Measurements from ENCODE around the gene USP7.

The USP7 gene

DNA sequence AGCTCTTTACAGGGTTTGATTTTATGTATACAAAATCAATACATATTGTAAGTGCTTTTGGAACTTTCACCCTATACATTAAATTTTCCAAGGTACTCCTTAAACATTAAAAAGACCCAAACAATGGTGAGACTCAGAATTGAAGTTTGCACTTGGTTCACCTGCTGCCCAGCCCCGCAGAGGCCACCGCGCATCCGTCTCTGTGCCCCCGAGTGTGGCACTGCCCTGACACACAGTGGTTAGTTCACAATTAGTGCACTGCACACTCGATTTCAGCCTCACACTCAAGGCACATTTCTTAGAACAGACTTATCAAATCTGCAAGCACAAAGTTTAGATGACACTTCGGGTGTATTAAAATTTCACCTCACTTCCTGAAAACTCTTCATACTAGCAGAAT, 38.3 kb downstream of the USP7 start:
- TF ChIP-seq, protein P1, sequence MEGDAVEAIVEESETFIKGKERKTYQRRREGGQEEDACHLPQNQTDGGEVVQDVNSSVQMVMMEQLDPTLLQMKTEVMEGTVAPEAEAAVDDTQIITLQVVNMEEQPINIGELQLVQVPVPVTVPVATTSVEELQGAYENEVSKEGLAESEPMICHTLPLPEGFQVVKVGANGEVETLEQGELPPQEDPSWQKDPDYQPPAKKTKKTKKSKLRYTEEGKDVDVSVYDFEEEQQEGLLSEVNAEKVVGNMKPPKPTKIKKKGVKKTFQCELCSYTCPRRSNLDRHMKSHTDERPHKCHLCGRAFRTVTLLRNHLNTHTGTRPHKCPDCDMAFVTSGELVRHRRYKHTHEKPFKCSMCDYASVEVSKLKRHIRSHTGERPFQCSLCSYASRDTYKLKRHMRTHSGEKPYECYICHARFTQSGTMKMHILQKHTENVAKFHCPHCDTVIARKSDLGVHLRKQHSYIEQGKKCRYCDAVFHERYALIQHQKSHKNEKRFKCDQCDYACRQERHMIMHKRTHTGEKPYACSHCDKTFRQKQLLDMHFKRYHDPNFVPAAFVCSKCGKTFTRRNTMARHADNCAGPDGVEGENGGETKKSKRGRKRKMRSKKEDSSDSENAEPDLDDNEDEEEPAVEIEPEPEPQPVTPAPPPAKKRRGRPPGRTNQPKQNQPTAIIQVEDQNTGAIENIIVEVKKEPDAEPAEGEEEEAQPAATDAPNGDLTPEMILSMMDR (conservative IDR thresholded peaks at IDR 0.05; ENCODE audit: low read depth, low read length) = no peak
- Histone ChIP-seq H3K79me2 (ENCODE audit: insufficient read depth, low read depth) (peaks cover 96% of the 10 kb centered on the region), H3K36me3 (ENCODE audit: insufficient read depth) (peaks cover 34% of the 10 kb centered on the region), H2AFZ (ENCODE audit: low read depth) (no peak overlapping the region), H3K27ac (no peak overlapping the region), H4K20me1 (ENCODE audit: insufficient read depth) (peaks cover 66% of the 10 kb centered on the region), H3K4me3 (IDR thresholded peaks at IDR 0.05; ENCODE audit: insufficient read depth, low read depth, low read length) (no peak overlapping the region), H3K27me3 (ENCODE audit: insufficient read depth, low read depth) (no peaks in the 10 kb centered on the region), H3K4me2 (no peak overlapping the region), H3K4me1 (ENCODE audit: low read depth, poor library complexity, severe bottlenecking) (peaks cover 39% of the 10 kb centered on the region), H3K9ac (no peak overlapping the region)

DNA sequence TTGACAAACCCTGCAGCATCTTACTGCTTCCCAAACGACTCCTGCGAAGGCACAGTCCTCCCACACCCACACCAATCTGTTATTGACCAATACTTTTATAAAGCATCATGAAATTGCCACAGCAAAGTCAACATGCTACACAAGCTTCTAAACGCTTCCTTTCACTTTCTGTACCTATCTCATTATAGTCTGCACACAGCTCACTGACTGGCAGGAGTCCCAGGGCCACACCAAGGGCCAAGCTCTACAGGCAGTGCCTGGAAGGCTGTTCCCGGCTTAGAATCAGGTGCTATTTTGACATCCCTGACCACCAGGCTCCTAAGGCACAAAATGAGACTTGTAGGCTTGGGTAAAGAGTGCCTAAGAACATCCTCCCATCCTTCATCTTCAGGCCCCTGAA, 39.5 kb downstream of the USP7 start:
- Histone ChIP-seq H3K27ac (no peak overlapping the region), H2AFZ (ENCODE audit: low read depth) (no peak overlapping the region), H3K36me3 (ENCODE audit: insufficient read depth) (peaks cover 29% of the 10 kb centered on the region; the same call in 1 of the 2 replicates), H3K4me1 (ENCODE audit: low read depth, poor library complexity, severe bottlenecking) (peaks cover 47% of the 10 kb centered on the region), H3K4me3 (IDR thresholded peaks at IDR 0.05; ENCODE audit: insufficient read depth, low read depth, low read length) (no peak overlapping the region), H3K4me2 (no peak overlapping the region), H3K27me3 (ENCODE audit: insufficient read depth, low read depth) (no peaks in the 10 kb centered on the region), H4K20me1 (ENCODE audit: insufficient read depth) (peaks cover 53% of the 10 kb centered on the region), H3K9ac (no peak overlapping the region), H3K79me2 (ENCODE audit: insufficient read depth, low read depth) (peaks cover 96% of the 10 kb centered on the region)
- TF ChIP-seq, protein P1 (conservative IDR thresholded peaks at IDR 0.05; ENCODE audit: low read depth, low read length) = no peak

DNA sequence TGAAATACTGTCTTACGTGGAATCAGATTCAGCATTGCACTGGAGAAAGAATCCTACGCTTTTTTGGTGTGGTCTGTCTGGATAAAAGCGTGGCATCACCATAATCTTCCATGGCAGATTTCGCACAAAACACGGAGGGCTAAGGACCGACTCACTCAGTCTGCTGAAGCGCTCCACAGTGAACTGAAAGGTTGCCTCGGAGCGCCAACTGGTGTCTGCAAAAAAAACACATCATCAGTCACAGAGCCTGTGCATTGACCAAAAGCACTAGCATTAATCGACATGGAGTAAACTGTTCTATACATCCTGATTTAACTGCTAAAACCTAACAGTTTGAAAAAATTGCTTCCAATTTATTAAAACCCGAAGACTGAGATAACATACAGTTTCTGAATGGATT, 40.5 kb downstream of the USP7 start:
- H3K36me3 ChIP-seq (ENCODE audit: insufficient read depth) = peaks cover 21% of the 10 kb centered on the region; the same call in 1 of the 2 replicates
- H3K27me3 ChIP-seq (ENCODE audit: insufficient read depth, low read depth) = no peaks in the 10 kb centered on the region
- H3K4me3 ChIP-seq (IDR thresholded peaks at IDR 0.05; ENCODE audit: insufficient read depth, low read depth, low read length) = no peak overlapping the region
- peaks cover 47% of the 10 kb centered on the region for H3K4me1 ChIP-seq (ENCODE audit: low read depth, poor library complexity, severe bottlenecking)
- H4K20me1 ChIP-seq (ENCODE audit: insufficient read depth) = peaks cover 43% of the 10 kb centered on the region
- H3K4me2 ChIP-seq = no peak overlapping the region
- no peak overlapping the region for H2AFZ ChIP-seq (ENCODE audit: low read depth)
- H3K79me2 ChIP-seq (ENCODE audit: insufficient read depth, low read depth) = peaks cover 91% of the 10 kb centered on the region
- TF ChIP-seq, protein P1 (conservative IDR thresholded peaks at IDR 0.05; ENCODE audit: low read depth, low read length) = no peak
- H3K27ac ChIP-seq = no peak overlapping the region
- H3K9ac ChIP-seq = no peak overlapping the region

DNA sequence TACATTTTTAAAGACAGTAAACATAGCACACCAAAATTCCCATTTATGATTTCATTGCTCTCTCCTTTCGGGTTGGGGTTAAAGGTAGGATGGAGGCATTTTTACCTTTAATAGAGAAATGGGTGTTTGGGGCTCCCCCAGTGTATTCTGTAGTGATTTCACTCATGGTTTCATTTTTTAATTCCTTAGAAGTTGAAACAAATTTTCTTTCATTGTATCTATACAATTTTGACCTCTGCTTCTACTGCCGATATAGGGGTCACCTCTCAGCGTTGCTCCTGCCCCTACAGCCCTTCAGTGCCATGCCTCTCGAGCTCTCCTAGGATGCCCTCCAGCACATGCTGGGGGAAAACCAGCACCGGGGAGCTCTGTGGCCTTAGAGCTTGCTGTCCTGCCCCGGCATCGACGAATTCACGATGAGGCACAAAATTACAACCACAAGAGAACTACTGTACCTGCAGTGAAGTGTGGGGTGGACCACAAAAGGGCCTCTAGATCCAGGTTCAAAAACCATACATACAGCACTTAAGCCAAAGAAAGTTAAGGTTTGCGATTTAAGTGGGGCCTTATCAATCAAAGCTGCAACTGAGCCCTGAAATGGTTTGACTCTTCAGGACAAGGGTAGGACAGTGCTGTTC, 42.2 kb downstream of the USP7 start:
- Histone ChIP-seq H4K20me1 (ENCODE audit: insufficient read depth) (peaks cover 27% of the 10 kb centered on the region), H3K79me2 (ENCODE audit: insufficient read depth, low read depth) (peaks cover 74% of the 10 kb centered on the region), H3K36me3 (ENCODE audit: insufficient read depth) (peaks cover 21% of the 10 kb centered on the region; the same call in 1 of the 2 replicates)

More for the DNA sequence above, 42.2 kb downstream of the USP7 start:
- no peak overlapping the region for H3K27ac ChIP-seq
- TF ChIP-seq, protein P1 (conservative IDR thresholded peaks at IDR 0.05; ENCODE audit: low read depth, low read length) = no peak
- peaks cover 47% of the 10 kb centered on the region for H3K4me1 ChIP-seq (ENCODE audit: low read depth, poor library complexity, severe bottlenecking)
- no peak overlapping the region for H3K9ac ChIP-seq
- no peak overlapping the region for H3K4me2 ChIP-seq
- H3K27me3 ChIP-seq (ENCODE audit: insufficient read depth, low read depth) = no peaks in the 10 kb centered on the region
- no peak overlapping the region for H3K4me3 ChIP-seq (IDR thresholded peaks at IDR 0.05; ENCODE audit: insufficient read depth, low read depth, low read length)
- no peak overlapping the region for H2AFZ ChIP-seq (ENCODE audit: low read depth)
